Limb (tissue), 2 donors: ENCODE measurements around the gene ZNF532.

Experiments used
- DNase-seq, 2 donors: peaks; one replicate each; pipeline ENCODE4 v3.0.0-alpha.2; 2016; ENCODE audit errors: extremely low spot score in 2 of 2

Gene ZNF532

DNA sequence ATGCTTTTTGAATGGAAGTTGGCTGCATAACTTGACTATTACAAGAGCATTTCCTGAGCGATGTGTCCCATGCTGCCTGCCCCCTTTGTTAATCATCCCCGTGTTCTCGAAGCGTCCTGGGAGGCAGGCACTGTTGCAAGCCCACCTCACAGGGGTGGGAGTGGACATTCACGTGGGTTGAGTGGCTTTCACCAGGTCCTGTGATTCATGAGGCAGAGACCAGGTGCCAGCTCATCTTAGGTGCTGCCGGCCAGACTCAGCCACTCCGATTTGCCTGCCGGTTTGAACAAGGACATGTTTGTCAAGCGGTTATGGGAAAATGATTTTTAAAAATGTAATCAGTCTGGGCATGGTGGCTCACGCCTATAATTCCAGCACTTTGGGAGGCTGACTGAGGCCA, 112.5 kb downstream of the ZNF532 start:
- no peak for DNase-seq

DNA sequence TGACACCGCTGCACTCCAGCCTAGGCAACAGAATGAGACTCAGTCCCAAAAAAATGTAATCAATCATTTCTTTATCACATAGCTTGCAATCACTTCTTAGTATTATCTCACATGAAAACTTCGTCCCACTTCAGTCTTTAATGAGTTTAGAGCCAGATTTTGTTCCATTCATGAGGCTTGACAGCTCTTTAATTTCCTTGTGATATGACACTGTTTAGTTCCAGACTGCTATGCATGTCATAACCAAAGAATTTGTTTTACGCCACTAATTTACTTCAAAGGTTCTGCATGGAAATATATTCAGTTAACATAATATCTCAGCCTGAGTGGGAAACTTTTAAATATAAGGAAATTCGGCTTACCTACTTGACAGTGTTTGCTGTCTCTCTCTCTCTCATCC, 113.1 kb downstream of the ZNF532 start:
- DNase-seq: no peak

DNA sequence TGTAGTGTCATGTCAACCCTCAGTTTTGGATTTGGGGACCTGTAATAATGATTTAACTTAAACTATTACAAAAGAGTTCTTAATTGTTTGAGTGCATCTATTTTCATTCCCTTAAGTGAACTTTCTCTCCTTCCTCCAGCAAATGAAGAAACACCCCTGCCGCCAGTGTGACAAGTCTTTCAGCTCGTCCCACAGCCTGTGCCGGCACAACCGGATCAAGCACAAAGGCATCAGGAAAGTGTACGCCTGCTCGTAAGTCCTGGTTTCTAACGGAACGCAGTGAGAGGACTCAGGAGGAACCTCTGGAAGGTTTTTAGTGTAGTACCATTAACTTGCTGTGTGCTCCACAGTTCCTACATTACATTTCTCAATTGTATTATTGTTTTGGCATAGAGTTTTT, 114.2 kb downstream of the ZNF532 start:
- no peak for DNase-seq

DNA sequence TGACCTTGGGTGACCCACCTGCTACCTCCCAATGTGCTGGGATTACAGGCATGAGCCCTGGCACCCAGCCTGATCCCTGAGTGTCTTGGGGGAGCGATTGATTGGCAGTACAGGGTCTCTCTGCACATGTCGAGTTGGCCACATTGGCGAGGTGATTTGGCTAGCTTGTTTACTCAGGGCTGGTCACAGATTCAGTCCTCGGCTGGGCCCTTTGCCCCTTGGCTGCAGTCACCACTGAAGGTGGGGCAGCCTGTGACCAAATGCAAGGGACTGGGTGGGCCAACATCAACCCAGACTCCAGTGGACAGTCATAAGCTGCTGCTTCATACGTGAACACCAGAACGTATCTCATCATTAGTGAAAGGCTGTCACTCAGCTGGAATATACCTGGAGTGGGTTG, 114.9 kb downstream of the ZNF532 start:
- DNase-seq: no peak

DNA sequence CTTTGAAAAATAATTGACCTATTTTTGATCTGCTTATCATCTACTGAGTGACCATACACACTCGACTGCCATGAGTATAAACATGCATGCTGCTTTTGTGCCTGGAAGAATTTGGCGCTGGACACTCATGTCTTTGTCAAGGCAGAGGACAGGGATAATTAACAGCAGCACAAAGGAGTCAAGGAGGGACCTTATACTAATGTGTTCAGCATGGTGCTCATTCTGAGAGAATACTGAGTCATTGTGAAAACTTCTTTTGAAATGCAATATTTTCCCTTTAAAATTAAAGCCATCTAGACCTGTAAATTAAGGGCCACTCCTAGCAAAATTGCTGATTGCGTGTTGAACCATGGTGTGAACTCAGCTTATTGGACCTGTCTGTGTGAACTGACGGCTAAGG, 116.3 kb downstream of the ZNF532 start:
- no peak for DNase-seq

DNA sequence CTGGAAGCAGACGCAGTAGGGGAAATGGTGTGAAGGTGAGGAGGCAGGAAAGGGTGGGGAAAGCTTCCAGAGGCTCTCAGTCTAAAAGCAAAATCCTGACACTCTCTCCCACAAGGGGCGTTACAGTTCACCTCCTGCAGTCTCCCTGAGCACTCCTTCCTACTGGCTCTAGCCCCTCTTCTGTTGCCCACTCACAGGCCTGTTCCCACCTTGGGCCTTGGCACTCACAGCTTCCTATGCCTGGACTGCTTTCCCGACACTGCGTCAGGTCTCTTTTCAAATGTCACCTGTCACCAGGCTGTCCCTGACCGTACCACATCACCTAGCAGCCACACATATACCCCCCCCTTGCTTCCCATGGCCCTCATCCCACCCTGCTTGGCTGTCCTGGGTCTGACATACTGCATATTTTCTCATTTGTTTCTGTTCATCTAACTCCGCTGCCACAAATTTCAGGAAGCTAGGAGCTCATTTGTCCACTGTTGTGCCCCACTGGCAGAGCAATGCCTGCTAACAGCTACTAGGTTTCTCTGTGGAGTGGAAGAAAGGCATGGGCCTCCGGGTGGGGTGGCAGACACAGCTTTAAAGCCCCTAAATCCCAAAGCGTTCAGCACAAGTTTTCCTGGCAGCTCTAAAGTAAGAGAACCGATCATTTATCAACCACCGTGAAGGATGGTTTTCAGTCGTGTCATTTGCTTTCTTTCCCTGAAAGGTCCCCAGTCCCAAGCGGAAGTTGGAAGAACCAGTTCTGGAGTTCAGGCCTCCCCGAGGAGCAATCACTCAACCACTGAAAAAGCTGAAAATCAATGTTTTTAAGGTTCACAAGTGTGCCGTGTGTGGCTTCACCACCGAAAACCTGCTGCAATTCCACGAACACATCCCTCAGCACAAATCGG, 118.8 kb downstream of the ZNF532 start:
- DNase-seq: no peak

DNA sequence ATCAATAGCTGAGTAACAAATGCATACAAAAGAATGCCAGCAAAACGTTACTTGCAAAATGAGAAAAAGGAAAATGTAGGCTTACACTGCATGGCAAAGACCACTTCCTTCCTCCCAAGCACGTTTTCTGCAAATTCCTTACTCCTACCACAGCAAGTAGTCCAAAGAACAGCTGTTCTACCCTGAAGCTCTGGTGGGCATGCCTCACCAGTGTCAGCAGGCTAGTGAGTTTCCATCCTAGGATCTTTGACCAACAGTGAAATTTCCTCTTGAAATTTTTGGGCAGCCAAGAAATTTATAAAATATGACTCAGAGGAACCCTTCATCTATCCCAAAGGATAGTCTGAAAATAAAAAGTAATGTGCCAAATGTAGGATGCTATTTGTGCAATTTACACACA, 123.9 kb downstream of the ZNF532 start:
- DNase-seq: no peak

DNA sequence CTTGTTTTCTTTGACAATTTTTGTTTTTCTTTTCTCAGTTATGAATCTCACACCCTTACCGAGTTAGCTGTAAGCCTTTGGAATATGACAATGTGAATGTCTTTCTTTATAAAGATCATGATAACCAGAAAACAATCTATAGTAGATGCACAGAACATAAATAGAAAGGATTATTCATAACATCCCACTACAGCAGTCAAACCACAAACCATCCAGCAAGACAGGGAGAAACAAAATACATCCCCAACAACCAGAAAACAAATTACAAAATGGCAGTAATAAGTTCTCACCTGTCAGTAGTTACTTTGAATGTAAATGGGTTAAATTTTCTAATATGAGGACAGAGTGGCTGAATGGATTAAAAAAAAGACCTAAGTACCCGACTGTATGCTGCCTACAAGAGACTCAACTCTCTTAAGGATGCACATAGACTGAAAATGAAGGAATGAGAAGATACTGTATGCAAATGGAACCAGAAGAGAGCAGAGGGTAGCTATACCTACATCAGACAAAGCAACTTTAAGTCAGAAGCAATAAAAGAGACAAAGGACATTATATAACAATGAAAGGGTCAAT, 124.6 kb downstream of the ZNF532 start:
- DNase-seq: no peak

DNA sequence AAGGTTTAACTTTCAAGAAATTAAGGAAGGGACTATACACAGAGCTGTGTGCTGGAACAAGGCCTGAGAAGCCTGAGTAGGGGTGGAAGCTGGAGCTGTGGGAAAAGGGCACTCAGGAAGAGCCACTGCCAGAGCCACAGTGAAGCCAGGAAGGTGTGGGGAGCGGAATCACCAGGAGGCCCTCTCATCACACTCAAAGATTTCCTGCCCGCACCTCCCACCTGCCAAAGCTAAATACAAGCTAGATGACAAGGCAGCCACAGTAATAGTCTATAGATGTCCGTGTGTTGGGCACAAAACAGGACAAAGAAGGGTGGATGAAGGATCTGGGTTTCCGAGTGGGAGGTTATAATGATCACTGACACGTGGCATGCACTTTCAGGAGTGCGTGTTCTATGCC, 126.0 kb downstream of the ZNF532 start:
- DNase-seq: no peak

DNA sequence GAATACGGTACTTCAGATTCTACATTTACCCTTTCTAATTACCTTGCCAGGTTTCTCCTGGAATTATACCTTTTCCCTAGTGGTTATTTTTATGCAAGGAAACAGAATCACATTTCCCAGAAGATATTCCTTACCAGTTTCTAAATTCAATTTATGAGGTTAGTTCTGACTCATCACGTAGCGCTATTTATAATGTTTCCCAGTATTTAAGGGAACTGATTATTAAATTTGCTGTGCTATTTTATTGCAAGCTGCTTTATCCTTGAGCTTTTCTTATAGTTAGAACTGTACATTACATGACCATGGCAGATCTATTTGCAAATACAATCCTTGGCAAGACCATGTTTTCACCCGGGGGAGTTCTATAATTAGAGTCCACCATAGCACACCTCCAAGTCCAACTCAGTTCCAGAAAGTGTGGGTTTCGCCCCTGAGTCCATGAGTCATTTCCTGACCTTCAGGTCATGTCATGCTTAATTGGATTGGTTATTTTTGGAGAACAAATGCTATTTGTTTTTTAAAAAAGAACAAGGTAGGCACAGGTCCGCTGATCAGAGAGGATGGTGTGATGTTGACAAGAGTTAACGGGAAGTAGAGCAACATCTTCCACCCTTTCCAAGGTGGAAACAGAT, 126.6 kb downstream of the ZNF532 start:
- no peak for DNase-seq

DNA sequence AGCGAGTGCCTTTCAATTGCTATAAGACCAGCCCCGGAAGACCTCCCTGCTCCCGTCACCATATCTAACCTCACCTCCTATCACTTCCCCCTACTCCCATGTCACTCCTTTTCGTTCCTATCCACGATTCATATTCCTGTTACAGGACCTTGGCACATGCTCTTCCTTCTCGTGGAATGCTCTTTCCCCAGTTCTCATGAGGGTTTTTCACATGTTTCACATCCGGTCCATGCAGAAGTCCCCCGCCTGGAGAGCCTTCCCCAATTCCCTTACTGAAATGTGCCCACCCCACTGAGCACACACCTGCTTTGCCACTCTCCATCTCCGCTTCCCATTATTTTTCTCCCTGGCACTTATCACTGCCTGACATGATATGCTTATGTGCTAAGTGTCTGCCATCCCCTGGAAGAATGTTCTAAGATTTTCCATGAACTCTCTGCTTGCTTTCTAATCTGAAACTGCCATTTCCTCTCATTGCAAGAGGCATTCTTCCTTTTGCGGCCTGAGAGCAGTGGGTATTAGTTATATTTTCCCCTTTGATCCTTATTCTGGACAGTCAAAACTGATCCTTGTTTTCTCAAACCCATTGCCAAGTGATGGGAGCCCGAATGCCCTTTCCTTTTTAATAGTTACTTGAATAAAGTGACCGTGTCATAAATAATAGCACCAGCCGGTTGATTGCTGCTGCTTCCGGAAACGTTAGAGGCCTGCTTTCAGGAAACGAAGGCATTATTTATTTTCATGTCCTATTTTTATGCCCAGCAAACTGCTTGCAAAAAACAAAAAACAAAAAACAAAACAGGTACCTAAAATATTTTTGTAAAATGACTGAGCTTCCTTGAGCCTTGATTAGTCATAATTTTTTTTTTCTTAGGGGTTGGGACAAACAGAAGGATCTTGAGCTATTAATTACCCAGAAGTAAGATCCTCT, 127.9 kb downstream of the ZNF532 start:
- DNase-seq: no peak

DNA sequence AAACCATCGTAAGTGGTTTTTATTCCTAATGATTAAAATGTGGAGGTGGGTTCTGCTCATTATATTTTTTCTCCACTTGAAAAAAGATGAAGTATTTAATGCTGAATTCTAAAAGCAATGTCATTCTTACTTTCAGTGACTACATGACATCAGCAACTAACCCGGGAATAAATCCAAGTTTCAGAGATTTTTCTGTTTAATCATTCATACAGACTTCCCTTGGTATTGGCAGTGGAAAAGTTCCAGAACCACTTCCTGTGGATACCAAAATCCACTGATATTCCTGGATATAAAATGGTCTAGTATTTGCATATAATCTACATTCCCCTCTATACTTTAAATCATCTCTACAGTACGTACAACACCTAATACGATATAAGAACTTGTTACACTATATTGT, 128.6 kb downstream of the ZNF532 start:
- peak in 1 of 2 donors; percentile 72 for DNase-seq

DNA sequence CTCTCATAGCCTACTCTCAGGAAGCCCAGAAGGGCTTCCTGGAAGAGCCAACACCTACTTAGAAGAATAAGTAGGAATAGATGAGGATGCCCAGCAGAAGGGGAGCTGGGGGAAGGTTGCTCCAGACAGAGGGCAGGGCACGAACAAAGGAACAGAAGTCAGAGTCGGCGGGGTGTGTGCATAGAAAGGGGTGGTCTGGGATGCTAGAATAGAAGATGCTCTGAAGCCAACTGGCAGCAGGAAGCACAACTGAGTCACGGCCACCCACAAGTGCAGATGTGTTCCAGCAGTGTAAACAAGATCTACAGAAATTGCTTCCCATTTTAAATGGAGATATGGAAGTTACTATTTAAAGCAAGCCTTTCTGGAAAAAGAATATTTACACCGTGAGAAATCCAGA, 131.0 kb downstream of the ZNF532 start:
- DNase-seq: no peak

DNA sequence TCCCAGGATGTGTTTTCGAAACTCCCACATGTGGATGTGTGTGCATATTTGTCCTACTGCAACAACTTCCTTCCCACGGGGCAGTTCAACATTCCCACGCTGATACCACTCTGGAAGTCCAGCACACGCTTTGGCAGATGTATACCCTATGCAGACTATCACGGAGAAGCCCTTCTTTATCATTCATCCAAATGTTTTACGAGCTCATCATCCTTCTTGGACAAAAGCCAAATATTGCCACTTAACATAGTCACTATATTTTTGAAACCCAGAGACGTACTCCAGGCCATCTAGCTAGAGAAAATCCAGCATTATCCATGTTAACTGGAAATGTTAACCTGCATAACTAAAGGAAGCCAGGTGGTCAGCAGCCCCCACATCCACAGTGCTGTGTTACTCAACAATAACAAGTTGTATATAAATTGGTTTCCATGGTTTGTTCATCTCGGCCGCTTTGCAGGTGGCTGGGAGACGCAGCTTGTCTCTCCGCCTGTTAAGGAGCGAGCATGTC, 131.5 kb downstream of the ZNF532 start:
- peak in 1 of 2 donors; percentile 38 for DNase-seq

DNA sequence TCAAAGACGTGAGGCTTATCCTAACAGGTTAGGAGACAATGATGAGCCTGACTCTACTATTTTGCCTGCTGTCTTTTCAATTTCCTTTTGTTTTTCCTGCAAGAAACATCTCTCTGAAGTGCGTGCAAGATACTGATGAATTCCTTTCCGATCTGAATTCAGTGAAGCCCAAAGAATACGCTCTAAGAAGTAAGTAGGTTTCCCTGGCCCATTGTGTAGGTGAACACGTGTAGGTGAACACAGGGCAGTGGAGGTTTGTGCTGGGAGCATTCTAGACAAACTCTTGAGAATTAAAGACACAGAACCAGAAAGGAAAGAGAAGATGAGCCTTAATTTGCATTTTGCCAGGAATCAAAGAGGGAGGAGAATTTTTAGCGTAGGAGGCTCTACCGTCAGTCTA, 132.0 kb downstream of the ZNF532 start:
- no peak for DNase-seq

DNA sequence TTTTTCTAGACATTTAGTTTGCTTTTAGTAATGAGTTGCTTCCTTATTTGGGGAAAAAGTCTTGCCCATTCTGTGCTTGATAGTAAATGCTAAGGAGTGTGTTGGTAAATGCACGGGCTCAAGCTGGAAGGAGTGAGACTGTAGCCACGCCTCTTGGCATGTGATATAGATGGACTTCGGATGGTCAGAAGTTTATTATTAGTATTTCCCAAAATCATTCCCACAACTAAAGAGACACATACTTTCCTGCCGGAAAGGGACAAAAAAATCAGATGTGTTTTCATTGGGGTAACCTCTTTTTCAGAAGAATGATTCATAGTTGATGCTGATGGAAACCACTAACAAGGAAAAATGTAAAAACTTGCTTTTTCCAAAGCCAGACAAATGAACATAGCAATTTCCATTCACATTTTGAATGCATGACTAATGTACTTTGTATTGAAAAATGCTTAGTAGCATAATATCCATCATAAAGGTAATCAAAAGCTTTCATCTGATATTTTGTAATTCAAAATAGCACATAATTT, 133.2 kb downstream of the ZNF532 start:
- peak in 1 of 2 donors; percentile 43 for DNase-seq

DNA sequence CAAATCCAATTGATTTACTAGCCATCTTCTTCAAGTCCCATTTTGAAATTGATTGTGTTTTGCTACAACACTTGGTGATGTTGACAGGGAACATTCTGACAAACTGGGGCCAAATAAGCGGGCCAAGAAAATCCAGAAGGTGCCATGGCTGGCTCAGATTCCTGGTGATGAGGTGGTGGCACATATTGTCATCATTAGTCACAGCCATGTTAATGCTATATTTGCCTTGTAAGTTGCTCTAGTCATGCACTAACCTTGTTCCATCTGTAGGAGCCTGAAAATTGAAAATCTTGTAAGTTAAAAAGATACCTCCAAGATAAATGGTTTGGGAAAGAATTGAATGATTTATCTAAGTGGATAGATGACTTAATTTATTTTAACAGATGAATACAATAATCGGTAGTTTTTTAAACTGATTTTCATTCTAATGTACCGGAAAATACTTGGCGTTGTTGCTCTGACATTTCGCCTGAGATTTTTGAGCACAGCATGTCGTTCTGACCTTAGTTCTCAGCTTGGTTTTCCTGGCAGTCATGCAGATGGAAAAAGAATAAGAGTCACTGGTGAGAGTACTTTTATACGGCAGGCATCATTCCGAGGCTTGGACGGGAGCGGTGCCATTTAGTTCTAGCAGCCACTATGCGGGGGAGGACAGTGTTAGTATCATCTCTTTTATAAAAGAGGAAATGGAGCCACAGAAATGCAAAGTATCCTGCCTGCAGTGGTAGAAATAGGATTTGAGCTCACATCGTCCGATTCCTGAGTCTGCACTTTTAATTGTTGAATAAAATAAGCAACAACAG, 133.9 kb downstream of the ZNF532 start:
- DNase-seq: peak in 1 of 2 donors; percentile 58

DNA sequence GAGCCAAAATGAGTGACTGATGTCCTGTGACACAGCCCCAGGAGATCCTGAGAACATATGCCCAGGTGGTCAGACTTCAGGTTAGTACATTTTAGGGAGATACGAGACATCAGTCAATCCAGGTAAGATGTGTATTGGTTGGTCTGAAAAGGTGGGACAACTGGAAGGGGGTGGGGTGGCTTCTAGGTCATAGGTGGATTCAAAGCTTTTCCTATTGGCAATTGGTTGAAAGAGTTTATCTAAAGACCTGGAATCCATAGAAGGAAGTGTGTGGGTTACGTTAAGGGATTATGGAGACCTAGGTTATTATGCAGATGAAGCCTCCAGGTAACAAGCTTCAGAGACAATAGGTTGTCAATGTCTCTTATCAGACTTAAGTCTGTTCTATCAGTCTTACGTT, 136.5 kb downstream of the ZNF532 start:
- DNase-seq: no peak

DNA sequence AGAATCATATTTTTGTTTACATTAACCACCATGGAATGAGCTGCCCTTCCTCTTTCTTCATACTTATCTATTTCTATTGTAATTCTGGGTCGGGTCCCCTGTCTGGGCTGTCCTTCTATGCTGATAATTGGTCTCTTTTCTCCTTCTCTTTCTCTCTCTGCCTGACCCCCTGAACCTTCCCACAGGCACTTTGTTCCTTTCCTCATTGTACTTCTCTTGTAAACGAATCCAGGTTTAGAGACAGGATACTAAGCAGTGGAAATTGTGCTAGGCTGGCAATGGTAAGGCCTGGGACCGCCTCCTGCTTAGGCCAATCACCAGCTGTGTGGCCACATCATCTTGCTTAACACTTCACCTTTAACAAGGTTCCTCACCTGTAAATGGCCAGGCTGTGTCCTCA, 137.0 kb downstream of the ZNF532 start:
- no peak for DNase-seq

DNA sequence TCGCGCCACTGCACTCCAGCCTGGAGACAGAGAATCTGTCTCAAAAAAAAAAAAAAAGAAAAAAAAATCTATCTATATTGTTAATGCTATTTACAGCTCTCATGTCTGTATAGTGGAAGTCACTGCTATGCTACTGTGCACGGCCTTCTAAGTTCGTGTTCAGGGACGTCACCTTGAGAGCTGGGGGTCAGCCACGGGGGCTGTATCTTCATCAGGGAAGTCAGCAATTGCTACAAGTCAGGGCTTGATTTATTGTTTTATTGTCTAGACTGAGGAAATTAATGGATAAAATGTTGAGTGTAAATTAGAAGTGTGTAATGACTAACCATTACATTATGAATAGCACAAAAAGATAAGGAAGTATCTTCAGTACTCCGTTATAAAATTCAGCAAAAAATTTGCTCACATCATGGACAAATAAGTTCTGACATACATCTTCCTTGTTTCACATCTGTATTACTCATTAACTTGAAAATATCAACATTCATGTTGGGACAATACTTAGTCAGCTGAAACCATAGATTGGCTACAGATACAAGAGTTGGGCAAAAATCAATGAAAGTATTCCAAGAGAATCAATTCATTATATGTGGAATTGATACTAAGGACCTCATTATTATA, 138.4 kb downstream of the ZNF532 start:
- DNase-seq: no peak
